ENCODE results near the gene POU2F3.

DNA sequence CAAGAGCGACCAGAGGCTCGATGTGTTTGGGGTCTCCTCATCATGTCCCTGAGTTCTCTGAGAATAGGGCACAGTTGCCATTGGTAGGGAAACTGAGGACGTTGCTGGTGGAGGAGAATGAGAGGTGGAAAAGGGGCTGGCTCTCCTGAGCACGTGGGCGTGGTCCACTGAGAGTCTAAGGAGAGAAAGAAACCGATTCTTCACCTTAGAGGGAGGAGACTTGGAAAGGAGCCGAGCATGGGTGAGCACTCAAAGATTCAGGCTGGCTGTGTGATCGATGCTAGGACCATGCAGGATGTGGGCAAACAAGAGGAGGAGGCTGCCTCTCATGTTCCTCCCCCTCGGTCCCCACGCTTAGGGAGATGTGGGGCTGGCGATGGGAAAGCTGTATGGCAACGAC, 65.3 kb downstream of the POU2F3 start:
- no peak for TF ChIP-seq CTCF (conservative IDR thresholded peaks at IDR 0.05 in 1 of 2, IDR thresholded peaks at IDR 0.05 in 1 of 2; ENCODE audit: low read depth in 1 of 2, low read length in 2 of 2)
- TF ChIP-seq EZH2 (IDR thresholded peaks at IDR 0.05; ENCODE audit: low read length, missing control alignments): no peak
